H9 (cell line): ENCODE results near the gene NEMP2. TPM values are rescaled to one million over a fixed set of nuclear protein-coding genes. Genes with fewer than 3 reads are reported as not detected.

Source experiments
- DNase-seq: peaks from one replicate; pipeline ENCODE4 v3.0.0-alpha.2; 2017
- H2AFZ ChIP-seq: one replicate; pipeline ENCODE4 v1.6.1; 2013; ENCODE audit warnings: mild to moderate bottlenecking, low read length, control low read depth, moderate library complexity
- H2AK5ac ChIP-seq: 2 replicates; pipeline ENCODE4 v1.6.1; 2013; ENCODE audit warnings: low read length, control low read depth, mixed read lengths; ENCODE audit not compliant: insufficient read length
- H2BK120ac ChIP-seq: one replicate; pipeline ENCODE4 v1.6.1; 2013; ENCODE audit warnings: low read depth, mild to moderate bottlenecking, low read length, control low read depth, inconsistent platforms; ENCODE audit not compliant: poor library complexity, severe bottlenecking
- H2BK12ac ChIP-seq: 2 replicates; pipeline ENCODE4 v1.6.1; 2013; ENCODE audit warnings: low read length, control low read depth, mixed read lengths, low read depth; ENCODE audit not compliant: insufficient read length
- H2BK15ac ChIP-seq: 2 replicates; pipeline ENCODE4 v1.6.1; 2013; ENCODE audit warnings: low read depth, low read length, control low read depth
- H2BK20ac ChIP-seq: one replicate; pipeline ENCODE4 v1.6.1; 2013; ENCODE audit warnings: low read depth, mild to moderate bottlenecking, low read length, control low read depth, inconsistent platforms; ENCODE audit not compliant: poor library complexity, severe bottlenecking
- H2BK5ac ChIP-seq: 2 replicates; pipeline ENCODE4 v1.6.1; 2013; ENCODE audit warnings: low read length, control low read depth, mixed read lengths; ENCODE audit not compliant: insufficient read length
- H3K14ac ChIP-seq: 2 replicates; pipeline ENCODE4 v1.6.1; 2013; ENCODE audit warnings: low read length, control low read depth; ENCODE audit not compliant: insufficient read depth
- H3K18ac ChIP-seq: 2 replicates; pipeline ENCODE4 v1.6.1; 2013; ENCODE audit warnings: low read depth, mild to moderate bottlenecking, mixed read lengths, low read length, control low read depth; ENCODE audit not compliant: insufficient read length
- H3K23ac ChIP-seq: 2 replicates; pipeline ENCODE4 v1.6.1; 2013; ENCODE audit warnings: low read length, control low read depth, mixed read lengths, low read depth; ENCODE audit not compliant: insufficient read length
- H3K23me2 ChIP-seq: 2 replicates; pipeline ENCODE4 v1.6.1; 2013; ENCODE audit warnings: low read depth, mild to moderate bottlenecking, mixed read lengths, low read length, control low read depth; ENCODE audit not compliant: insufficient read length, poor library complexity, severe bottlenecking
- H3K27ac ChIP-seq: 2 replicates; pipeline ENCODE4 v1.5.1; 2013; ENCODE audit warnings: low read length, control low read depth, mixed read lengths, low read depth; ENCODE audit not compliant: insufficient read length
- H3K27me3 ChIP-seq: 2 replicates; pipeline ENCODE4 v1.6.1; 2013; ENCODE audit warnings: low read length, control low read depth, inconsistent platforms; ENCODE audit not compliant: insufficient read depth
- H3K4ac ChIP-seq: 2 replicates; pipeline ENCODE4 v1.6.1; 2013; ENCODE audit warnings: low read depth, mild to moderate bottlenecking, control low read depth, inconsistent platforms, low read length, moderate library complexity
- H3K4me1 ChIP-seq: 2 replicates; pipeline ENCODE4 v1.6.1; 2013; ENCODE audit warnings: low read length, control low read depth, inconsistent platforms; ENCODE audit not compliant: insufficient read depth
- H3K4me2 ChIP-seq: 2 replicates; pipeline ENCODE4 v1.6.1; 2013; ENCODE audit warnings: low read length, control low read depth, mixed read lengths; ENCODE audit not compliant: insufficient read length, insufficient read depth
- H3K56ac ChIP-seq: 2 replicates; pipeline ENCODE4 v1.6.1; 2013; ENCODE audit warnings: low read depth, mild to moderate bottlenecking, mixed read lengths, low read length, control low read depth; ENCODE audit not compliant: insufficient read length
- H3K79me1 ChIP-seq: 2 replicates; pipeline ENCODE4 v1.6.1; 2013; ENCODE audit warnings: low read depth, mild to moderate bottlenecking, moderate library complexity, low read length, control low read depth, inconsistent platforms; ENCODE audit not compliant: insufficient read depth, poor library complexity, severe bottlenecking
- H3K79me2 ChIP-seq: 2 replicates; pipeline ENCODE4 v1.6.1; 2013; ENCODE audit warnings: low read length, control low read depth, inconsistent platforms; ENCODE audit not compliant: insufficient read depth
- H3K9ac ChIP-seq: 2 replicates; pipeline ENCODE4 v1.6.1; 2013; ENCODE audit warnings: low read length, control low read depth, mixed read lengths; ENCODE audit not compliant: insufficient read length; ENCODE audit errors: extremely low read depth
- H3K9me3 ChIP-seq: one replicate; pipeline ENCODE4 v1.6.1; 2013; ENCODE audit warnings: low read depth, low read length, inconsistent platforms; ENCODE audit not compliant: control insufficient read depth
- H3T11ph ChIP-seq: one replicate; pipeline ENCODE4 v1.6.1; 2013; ENCODE audit warnings: mild to moderate bottlenecking, low read length, control low read depth, inconsistent platforms
- H4K20me1 ChIP-seq: one replicate; pipeline ENCODE4 v1.6.1; 2013; ENCODE audit not compliant: control insufficient read depth, insufficient read length, insufficient read depth
- H4K5ac ChIP-seq: 2 replicates; pipeline ENCODE4 v1.6.1; 2013; ENCODE audit warnings: low read depth, mild to moderate bottlenecking, mixed read lengths, low read length, control low read depth; ENCODE audit not compliant: insufficient read length
- H4K8ac ChIP-seq: replicated peaks from 2 replicates; pipeline ENCODE4 v1.6.1; 2013; ENCODE audit warnings: low read length, control low read depth, mixed read lengths, low read depth; ENCODE audit not compliant: insufficient read length
- H4K91ac ChIP-seq: 2 replicates; pipeline ENCODE4 v1.6.1; 2013; ENCODE audit warnings: low read depth, mild to moderate bottlenecking, moderate library complexity, mixed read lengths, low read length, control low read depth; ENCODE audit not compliant: insufficient read length
- H3K27ac Mint-ChIP-seq, 3 experiments: 2 replicates in 2 of 3; 3 replicates in 1 of 3; pipeline ENCODE4 v1.8.0; 2020 to 2021; ENCODE audit warnings: mixed read lengths in 3 of 3, mild to moderate bottlenecking in 1 of 3, moderate library complexity in 1 of 3
- H3K27me3 Mint-ChIP-seq: 2 replicates; pipeline ENCODE4 v1.8.0; 2021; ENCODE audit warnings: low read depth, mild to moderate bottlenecking, moderate library complexity, mixed read lengths
- H3K36me3 Mint-ChIP-seq, 3 experiments: 2 replicates in 2 of 3; 3 replicates in 1 of 3; pipeline ENCODE4 v1.8.0; 2020 to 2021; ENCODE audit warnings: low read depth in 3 of 3, mixed read lengths in 3 of 3; ENCODE audit not compliant: insufficient read depth in 1 of 3
- H3K4me1 Mint-ChIP-seq, 2 experiments: 2 replicates each; pipeline ENCODE4 v1.8.0; 2020; ENCODE audit warnings: mixed read lengths in 2 of 2
- H3K4me3 Mint-ChIP-seq, 2 experiments: 2 replicates in 1 of 2; 3 replicates in 1 of 2; pipeline ENCODE4 v1.8.0; 2020 to 2021; ENCODE audit warnings: mild to moderate bottlenecking in 2 of 2, mixed read lengths in 2 of 2, moderate library complexity in 1 of 2
- H3K9me3 Mint-ChIP-seq, 2 experiments: 2 replicates in 1 of 2; 3 replicates in 1 of 2; pipeline ENCODE4 v1.8.0; 2020; ENCODE audit warnings: mild to moderate bottlenecking in 2 of 2, mixed read lengths in 2 of 2, moderate library complexity in 1 of 2
- CTCF ChIP-seq: fragments of 200-600 bp; sonication (generic); conservative IDR thresholded peaks from 3 replicates; pipeline ENCODE4 v1.8.0; 2021; ENCODE audit warnings: antibody characterized with exemption, mild to moderate bottlenecking
- WGBS: extraction: QIAGEN DNeasy Blood & Tissue Kit; methylation state at CpG from one replicate; pipeline ENCODE4 v1.1.7; 2013; ENCODE audit warnings: missing lambda C conversion rate, low lambda C conversion rate, mixed read lengths; ENCODE audit not compliant: insufficient read length; ENCODE audit errors: extremely low coverage; 5-methylcytosine and 5-hydroxymethylcytosine counted together
- total RNA-seq: library from RNA; stranded (reverse); gene quantifications from 2 replicates; pipeline ENCODE4 v1.2.1, GENCODE V29; 2021

Gene NEMP2
- total RNA-seq, 1 experiment from 2014 or later: 5.3 TPM

- no peak overlapping the region for H3K23ac ChIP-seq
- no peak overlapping the region for H4K8ac ChIP-seq
- no peak for DNase-seq
- H3K18ac ChIP-seq: no peak overlapping the region
- H3K79me2 ChIP-seq: no peaks in the 10 kb centered on the region
- no peaks in the 10 kb centered on the region for H3K27me3 ChIP-seq
- H2BK15ac ChIP-seq: no peak overlapping the region
- Mint-ChIP-seq H3K4me3 (no peak overlapping the region), H3K9me3 (peaks cover 10 to 13% of the 10 kb centered on the region in 2 experiments), H3K4me1 (peaks cover 17 to 18% of the 10 kb centered on the region in 2 experiments), H3K27me3 (no peaks in the 10 kb centered on the region), H3K36me3 (peaks cover 2 to 11% (median 9%) of the 10 kb centered on the region in 3 experiments; a peak in 6 of 7 replicates), H3K27ac (no peak overlapping the region)
- no peaks in the 10 kb centered on the region for H3K9me3 ChIP-seq
- no peak overlapping the region for H3K27ac ChIP-seq
- H2AK5ac ChIP-seq: no peak overlapping the region
- no peak overlapping the region for H2BK5ac ChIP-seq
- H2AFZ ChIP-seq: no peak overlapping the region
- H4K5ac ChIP-seq: no peak overlapping the region
- no peak overlapping the region for H3K4ac ChIP-seq
- WGBS: no CpG with 5 or more reads among the region's 2 CpGs
- H2BK12ac ChIP-seq: no peak overlapping the region
- H2BK120ac ChIP-seq: no peak overlapping the region
- no peak overlapping the region for H3K4me2 ChIP-seq
- TF ChIP-seq CTCF: no peak
- H4K20me1 ChIP-seq: no peaks in the 10 kb centered on the region
- H3K23me2 ChIP-seq: no peaks in the 10 kb centered on the region
- no peaks in the 10 kb centered on the region for H3K79me1 ChIP-seq
- H3K56ac ChIP-seq: no peak overlapping the region
- no peak overlapping the region for H3T11ph ChIP-seq
- peaks cover 5% of the 10 kb centered on the region; the same call in 1 of the 2 replicates for H3K4me1 ChIP-seq
- no peak overlapping the region for H4K91ac ChIP-seq
- no peak overlapping the region for H3K14ac ChIP-seq
- no peak overlapping the region for H3K9ac ChIP-seq
- no peak overlapping the region for H2BK20ac ChIP-seq
Observed at GRCh38 chr2:190564838-190565237, 30.3 kb upstream of the NEMP2 start.
